ENCODE measurements around the gene FBXL3. TPM values are rescaled to one million over a fixed set of nuclear protein-coding genes. Genes with fewer than 3 reads are reported as not detected.

The FBXL3 gene
- total RNA-seq, 1 experiment from 2014 or later: 16.7 TPM

DNA sequence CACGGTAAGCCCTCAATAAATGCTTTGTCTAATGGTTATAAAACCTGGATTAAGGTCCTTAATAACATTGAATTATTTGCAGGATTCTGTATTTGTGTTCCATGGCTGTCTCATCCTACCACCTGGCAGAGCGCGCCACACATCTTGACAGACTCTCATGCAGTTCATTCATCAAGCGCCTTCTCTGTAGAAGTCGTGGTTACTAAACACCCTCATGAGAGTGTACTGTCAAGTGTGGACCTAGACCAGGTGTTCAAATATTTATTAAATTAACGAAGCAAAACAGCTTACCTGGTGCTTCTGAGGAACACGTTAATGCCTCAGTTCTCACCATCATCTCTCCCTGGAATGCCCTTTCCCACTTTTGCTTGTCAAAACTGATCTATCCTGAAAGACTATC is 13.1 kb upstream of the FBXL3 start:
- no peaks in the 10 kb centered on the region; a peak in 1 of 5 replicates for H3K9me3 Mint-ChIP-seq
- Histone ChIP-seq H3K27me3 (ENCODE audit: insufficient read depth, low read length) (no peaks in the 10 kb centered on the region), H3K9ac (ENCODE audit: extremely low read depth, insufficient read length, low read length) (no peak overlapping the region), H2AK5ac (ENCODE audit: insufficient read length, low read length) (no peak overlapping the region), H3K4me2 (ENCODE audit: insufficient read depth, insufficient read length, low read length) (no peak overlapping the region), H2BK15ac (ENCODE audit: low read depth, low read length) (no peak overlapping the region), H3K23me2 (ENCODE audit: insufficient read length, low read depth, low read length, poor library complexity, severe bottlenecking) (no peaks in the 10 kb centered on the region), H3K18ac (ENCODE audit: insufficient read length, low read depth, low read length) (no peak overlapping the region), H3K79me1 (ENCODE audit: insufficient read depth, low read depth, low read length, poor library complexity, severe bottlenecking) (no peaks in the 10 kb centered on the region), H3K9me3 (ENCODE audit: control insufficient read depth, low read depth, low read length) (no peaks in the 10 kb centered on the region), H2BK20ac (ENCODE audit: low read depth, low read length, poor library complexity, severe bottlenecking) (no peak overlapping the region), H3K56ac (ENCODE audit: insufficient read length, low read depth, low read length) (no peak overlapping the region), H2BK5ac (ENCODE audit: insufficient read length, low read length) (no peak overlapping the region), H4K5ac (ENCODE audit: insufficient read length, low read depth, low read length) (no peak overlapping the region), H3K4me1 (ENCODE audit: insufficient read depth, low read length) (no peaks in the 10 kb centered on the region), H3K23ac (ENCODE audit: insufficient read length, low read depth, low read length) (no peak overlapping the region), H4K20me1 (ENCODE audit: control insufficient read depth, insufficient read depth, insufficient read length) (no peaks in the 10 kb centered on the region), H3K14ac (ENCODE audit: insufficient read depth, low read length) (no peak overlapping the region), H2BK12ac (ENCODE audit: insufficient read length, low read depth, low read length) (no peak overlapping the region), H3K4ac (ENCODE audit: low read depth, low read length) (no peak overlapping the region), H2AFZ (ENCODE audit: low read length) (no peak overlapping the region), H4K91ac (ENCODE audit: insufficient read length, low read depth, low read length) (no peak overlapping the region), H4K8ac (replicated peaks; ENCODE audit: insufficient read length, low read depth, low read length) (no peak overlapping the region), H3K79me2 (ENCODE audit: insufficient read depth, low read length) (no peaks in the 10 kb centered on the region), H3T11ph (ENCODE audit: low read length) (no peak overlapping the region), H3K27ac (ENCODE audit: insufficient read length, low read depth, low read length) (no peak overlapping the region), H2BK120ac (ENCODE audit: low read depth, low read length, poor library complexity, severe bottlenecking) (no peak overlapping the region)
- peaks cover 0 to 5% (median 4%) of the 10 kb centered on the region in 3 experiments; a peak in 3 of 7 replicates for H3K36me3 Mint-ChIP-seq (ENCODE audit: insufficient read depth in 1 of 3, low read depth in 3 of 3)
- no peak overlapping the region for H3K4me3 Mint-ChIP-seq
- H3K27me3 Mint-ChIP-seq (ENCODE audit: low read depth): no peaks in the 10 kb centered on the region
- TF ChIP-seq, protein P1, sequence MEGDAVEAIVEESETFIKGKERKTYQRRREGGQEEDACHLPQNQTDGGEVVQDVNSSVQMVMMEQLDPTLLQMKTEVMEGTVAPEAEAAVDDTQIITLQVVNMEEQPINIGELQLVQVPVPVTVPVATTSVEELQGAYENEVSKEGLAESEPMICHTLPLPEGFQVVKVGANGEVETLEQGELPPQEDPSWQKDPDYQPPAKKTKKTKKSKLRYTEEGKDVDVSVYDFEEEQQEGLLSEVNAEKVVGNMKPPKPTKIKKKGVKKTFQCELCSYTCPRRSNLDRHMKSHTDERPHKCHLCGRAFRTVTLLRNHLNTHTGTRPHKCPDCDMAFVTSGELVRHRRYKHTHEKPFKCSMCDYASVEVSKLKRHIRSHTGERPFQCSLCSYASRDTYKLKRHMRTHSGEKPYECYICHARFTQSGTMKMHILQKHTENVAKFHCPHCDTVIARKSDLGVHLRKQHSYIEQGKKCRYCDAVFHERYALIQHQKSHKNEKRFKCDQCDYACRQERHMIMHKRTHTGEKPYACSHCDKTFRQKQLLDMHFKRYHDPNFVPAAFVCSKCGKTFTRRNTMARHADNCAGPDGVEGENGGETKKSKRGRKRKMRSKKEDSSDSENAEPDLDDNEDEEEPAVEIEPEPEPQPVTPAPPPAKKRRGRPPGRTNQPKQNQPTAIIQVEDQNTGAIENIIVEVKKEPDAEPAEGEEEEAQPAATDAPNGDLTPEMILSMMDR (conservative IDR thresholded peaks at IDR 0.05): no peak
- H3K4me1 Mint-ChIP-seq: no peaks in the 10 kb centered on the region
- DNase-seq: no peak
- WGBS (ENCODE audit: extremely low coverage, insufficient read length, low lambda C conversion rate): no CpG with 5 or more reads among the region's 7 CpGs
- H3K27ac Mint-ChIP-seq: no peak overlapping the region

Measured in H9 (cell line).